HAP-1 (cell line): ENCODE measurements around the gene HSD11B1.
A peak's percentile ranks its signal among the peaks of the same experiment; 100 is the strongest.

ENCODE experiments used
- DNase-seq, 2 experiments: peaks; one replicate each; pipeline ENCODE4 v3.0.0-alpha.2; 2016 to 2020; ENCODE audit warnings: low spot score in 2 of 2
- H3K27me3 ChIP-seq: fragments of 250-450 bp; sonication (Bioruptor Pico); 2 replicates; pipeline ENCODE4 v1.5.1; 2020; ENCODE audit warnings: low read depth, mild to moderate bottlenecking, moderate library complexity
- H3K36me3 ChIP-seq: fragments of 250-450 bp; sonication (Bioruptor Pico); replicated peaks from 2 replicates; pipeline ENCODE4 v1.5.1; 2020; ENCODE audit warnings: mild to moderate bottlenecking
- H3K4me1 ChIP-seq: fragments of 250-450 bp; sonication (Bioruptor Pico); 2 replicates; pipeline ENCODE4 v1.5.1; 2020; ENCODE audit warnings: mild to moderate bottlenecking
- H3K4me3 ChIP-seq: fragments of 250-450 bp; sonication (Bioruptor Pico); 2 replicates; pipeline ENCODE4 v1.5.1; 2020; ENCODE audit warnings: mild to moderate bottlenecking, moderate library complexity
- H3K9me3 ChIP-seq: fragments of 250-450 bp; sonication (Bioruptor Pico); 2 replicates; pipeline ENCODE4 v1.5.1; 2020; ENCODE audit warnings: mild to moderate bottlenecking, moderate library complexity
- in situ Hi-C: fragments of 300-500 bp; cut with MboI; formaldehyde crosslinking; loops from 3 replicates; pipeline ENCODE4 v1.14.3; 2020; ENCODE audit warnings: low sequenced_read_pairs, inconsistent platforms, mixed read lengths

The HSD11B1 gene

DNA sequence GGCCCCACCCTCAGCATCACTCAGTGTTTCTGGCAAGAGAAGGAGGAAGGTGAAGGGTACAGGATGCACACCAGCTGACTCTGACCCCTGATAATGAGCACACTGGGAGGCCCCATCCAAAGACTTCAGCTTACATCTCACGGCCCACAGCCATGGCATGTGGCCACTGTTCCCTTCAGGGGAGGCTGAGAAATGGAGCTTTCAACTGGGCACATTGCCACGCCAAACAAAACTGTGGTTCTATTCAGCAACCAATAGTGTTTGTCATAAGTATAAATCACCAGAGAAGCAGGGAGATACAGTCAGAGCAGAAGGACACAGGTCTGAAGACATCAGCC lies 38.5 kb downstream of the HSD11B1 start:
- Histone ChIP-seq H3K27me3 (peaks cover 2% of the 10 kb centered on the region; the same call in 1 of the 2 replicates), H3K36me3 (no peaks in the 10 kb centered on the region), H3K9me3 (no peaks in the 10 kb centered on the region), H3K4me1 (no peaks in the 10 kb centered on the region; the same call in 1 of the 2 replicates), H3K4me3 (no peak overlapping the region)
- DNase-seq: no peak
- in situ Hi-C loops: no loop called here

DNA sequence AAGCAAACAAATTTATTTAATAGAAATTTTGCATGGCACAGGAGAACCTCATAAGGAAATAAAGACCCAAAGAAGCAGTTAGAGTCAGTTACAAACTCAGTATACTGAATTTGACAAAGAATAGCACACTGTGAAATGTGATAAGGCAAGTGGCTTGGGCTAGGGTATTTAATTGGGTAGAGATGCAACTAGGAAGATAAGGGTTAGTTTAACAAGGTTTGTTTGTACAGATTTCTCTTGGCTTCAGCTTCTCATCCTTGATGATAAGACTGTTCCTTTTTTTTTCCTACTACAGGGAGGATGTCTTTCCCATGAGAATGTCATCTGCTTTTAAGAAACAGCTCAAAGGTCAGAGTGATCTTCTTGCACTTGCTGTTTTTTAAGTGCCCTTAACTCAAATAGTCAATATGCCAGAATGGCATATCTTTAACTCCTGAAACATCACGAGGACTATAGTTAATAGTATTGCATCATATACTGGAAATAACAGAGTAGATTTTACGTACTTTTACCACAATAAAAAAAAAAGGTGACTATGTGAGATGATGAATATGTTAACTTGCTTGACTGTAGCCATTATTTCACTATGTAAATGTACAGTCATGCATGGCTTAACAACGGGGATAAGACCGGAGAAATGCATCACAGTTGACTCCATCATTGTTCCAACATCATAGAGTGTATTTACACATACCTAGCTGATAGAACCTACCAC lies 42.0 kb downstream of the HSD11B1 start:
- in situ Hi-C loops: no loop called here
- peaks cover 2% of the 10 kb centered on the region; the same call in 1 of the 2 replicates for H3K27me3 ChIP-seq
- no peak overlapping the region for H3K4me3 ChIP-seq
- H3K9me3 ChIP-seq: no peaks in the 10 kb centered on the region
- H3K36me3 ChIP-seq: no peaks in the 10 kb centered on the region
- no peak for DNase-seq
- H3K4me1 ChIP-seq: no peaks in the 10 kb centered on the region; the same call in 1 of the 2 replicates

DNA sequence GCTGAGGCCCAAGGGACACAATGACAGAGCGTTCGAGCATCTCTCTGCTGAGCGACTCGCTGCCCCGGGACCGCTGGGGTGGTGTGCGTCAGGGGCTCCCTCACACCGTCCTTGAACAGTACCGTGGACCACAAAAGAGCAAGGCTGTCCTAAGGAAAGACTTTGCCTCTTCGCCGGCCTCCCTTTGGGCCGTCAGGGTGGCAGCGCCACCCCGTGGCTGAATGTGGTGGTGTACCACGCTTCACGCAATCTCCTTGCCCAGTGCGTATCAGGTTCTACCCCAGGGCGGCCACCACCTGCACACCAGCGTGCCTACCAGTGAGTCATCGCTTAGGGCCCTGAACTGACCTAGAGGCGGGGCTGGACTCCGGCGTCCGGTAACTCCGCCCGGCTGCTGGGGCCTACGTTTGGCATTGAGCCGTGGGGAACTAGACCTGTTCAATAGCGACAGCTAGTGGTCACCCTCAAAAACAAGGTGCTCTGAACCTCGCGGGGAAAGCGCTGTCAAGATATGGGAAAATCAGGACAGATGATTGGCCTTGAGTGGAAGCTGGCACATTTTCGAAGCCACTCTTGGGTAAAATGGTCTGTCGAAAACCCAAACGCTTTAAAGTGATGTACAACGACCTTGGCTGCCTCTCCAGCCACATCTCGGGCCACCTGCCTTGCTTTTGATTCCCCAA lies 43.1 kb downstream of the HSD11B1 start:
- Histone ChIP-seq H3K9me3 (no peaks in the 10 kb centered on the region), H3K27me3 (peaks cover 2% of the 10 kb centered on the region; the same call in 1 of the 2 replicates), H3K4me3 (no peak overlapping the region), H3K36me3 (no peaks in the 10 kb centered on the region), H3K4me1 (no peaks in the 10 kb centered on the region; the same call in 1 of the 2 replicates)
- peak; percentile 65 to 87 for DNase-seq
- in situ Hi-C loops: no loop called here

DNA sequence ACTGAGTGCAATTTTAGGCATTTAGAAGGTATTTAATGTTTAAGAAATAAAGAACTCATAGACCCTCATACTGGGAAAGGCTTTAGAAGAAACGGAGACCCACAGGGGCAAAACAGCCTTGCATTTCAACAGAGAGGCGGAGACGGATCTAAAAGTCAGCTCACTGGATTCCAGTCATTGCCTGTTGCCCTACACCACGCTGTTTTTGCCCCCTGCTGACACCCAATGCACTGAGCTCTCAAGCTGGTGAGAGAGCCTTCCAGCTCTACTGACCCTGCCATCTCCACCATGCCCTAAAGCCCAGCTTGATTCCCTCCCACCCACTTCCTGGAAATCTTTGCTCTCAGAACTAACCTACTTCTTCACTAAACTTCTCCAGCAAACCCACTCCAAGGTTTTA lies 44.0 kb downstream of the HSD11B1 start:
- no peaks in the 10 kb centered on the region for H3K9me3 ChIP-seq
- in situ Hi-C loops: no loop called here
- no peak overlapping the region for H3K4me3 ChIP-seq
- H3K4me1 ChIP-seq: no peaks in the 10 kb centered on the region; the same call in 1 of the 2 replicates
- peaks cover 2% of the 10 kb centered on the region; the same call in 1 of the 2 replicates for H3K27me3 ChIP-seq
- no peak for DNase-seq
- no peaks in the 10 kb centered on the region for H3K36me3 ChIP-seq

DNA sequence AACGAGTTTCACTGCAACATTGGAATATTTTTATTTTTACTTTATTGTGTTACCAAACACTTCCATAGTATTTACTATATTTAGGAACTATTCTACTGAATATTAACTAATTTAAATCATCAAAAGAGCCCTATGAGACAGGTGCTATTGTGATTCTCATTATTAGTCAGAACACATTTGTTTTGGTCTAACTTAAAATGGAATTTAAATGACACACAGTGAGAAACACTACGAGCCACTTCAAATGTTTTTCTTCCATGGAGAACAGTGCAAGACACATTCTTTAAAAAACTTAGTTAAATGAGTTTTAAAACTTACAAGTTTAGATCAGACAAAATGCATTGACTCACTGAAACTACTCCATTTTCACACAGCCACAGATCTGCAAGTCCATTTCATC lies 44.6 kb downstream of the HSD11B1 start:
- Histone ChIP-seq H3K36me3 (no peaks in the 10 kb centered on the region), H3K4me1 (no peaks in the 10 kb centered on the region; the same call in 1 of the 2 replicates), H3K9me3 (no peaks in the 10 kb centered on the region), H3K27me3 (peaks cover 2% of the 10 kb centered on the region; the same call in 1 of the 2 replicates), H3K4me3 (no peak overlapping the region)
- in situ Hi-C loops: no loop called here
- DNase-seq: no peak

DNA sequence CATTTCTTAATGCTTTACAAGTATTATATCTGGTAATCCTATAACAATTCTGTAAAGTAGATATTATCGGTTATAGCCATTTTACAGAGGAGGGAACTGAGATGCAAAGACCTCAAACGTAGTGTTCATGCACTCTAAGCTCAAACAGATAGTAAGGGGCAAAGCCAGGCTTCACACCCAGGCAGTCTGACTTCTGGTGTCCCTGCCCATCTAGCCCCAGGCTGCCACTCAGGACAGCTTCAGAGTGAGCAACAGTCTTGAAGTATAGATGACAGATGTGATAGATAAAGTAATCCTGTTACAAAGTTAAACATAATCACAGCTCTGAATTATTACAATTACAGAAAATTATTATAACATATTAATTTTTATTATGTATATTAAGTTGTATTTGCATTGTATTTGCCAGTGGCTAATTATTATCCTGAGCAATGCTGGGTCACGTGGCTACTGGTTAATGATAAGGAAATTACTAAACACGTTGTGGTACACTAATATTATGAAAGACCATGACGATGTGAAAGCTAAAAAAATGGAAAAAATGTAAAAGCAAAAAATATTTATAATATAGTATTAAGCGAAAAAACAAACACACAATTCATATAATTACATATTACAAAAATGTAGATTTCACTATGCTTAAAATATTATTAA lies 45.2 kb downstream of the HSD11B1 start:
- Histone ChIP-seq H3K4me3 (no peak overlapping the region), H3K4me1 (no peaks in the 10 kb centered on the region; the same call in 1 of the 2 replicates), H3K9me3 (no peaks in the 10 kb centered on the region), H3K27me3 (peaks cover 2% of the 10 kb centered on the region; the same call in 1 of the 2 replicates), H3K36me3 (no peaks in the 10 kb centered on the region)
- no peak for DNase-seq
- in situ Hi-C loops: no loop called here

DNA sequence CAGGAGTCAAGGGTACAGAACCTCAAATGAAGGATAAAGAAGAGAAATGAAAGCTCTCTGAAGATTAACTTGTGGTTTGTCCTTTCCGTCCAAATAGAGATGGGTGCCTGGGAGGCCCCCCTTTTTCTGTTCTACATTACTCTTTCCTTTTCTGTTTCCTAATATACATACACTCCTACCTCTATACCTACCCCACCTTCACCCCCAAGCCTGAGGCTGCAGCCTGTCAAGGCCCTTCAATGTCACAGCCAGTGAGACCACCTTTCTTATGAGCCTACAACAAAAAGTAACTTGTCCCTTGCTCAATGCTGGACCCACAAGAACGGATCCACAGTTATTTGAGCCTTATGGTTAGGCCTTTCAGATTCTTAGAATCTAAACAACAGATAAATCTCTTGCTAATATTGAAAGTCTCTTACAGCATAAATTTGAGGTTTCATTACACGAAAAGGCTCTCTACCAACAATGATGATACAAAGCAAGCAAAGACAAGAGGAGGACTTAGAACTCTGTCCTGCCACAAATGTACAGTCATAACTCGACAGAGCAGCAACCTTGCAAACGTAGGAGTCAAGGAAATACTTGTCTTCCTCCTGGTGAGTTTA lies 47.1 kb downstream of the HSD11B1 start:
- Histone ChIP-seq H3K4me3 (no peak overlapping the region), H3K9me3 (no peaks in the 10 kb centered on the region), H3K36me3 (no peaks in the 10 kb centered on the region), H3K4me1 (no peaks in the 10 kb centered on the region; the same call in 1 of the 2 replicates), H3K27me3 (no peaks in the 10 kb centered on the region)
- in situ Hi-C loops: no loop called here
- DNase-seq: no peak

DNA sequence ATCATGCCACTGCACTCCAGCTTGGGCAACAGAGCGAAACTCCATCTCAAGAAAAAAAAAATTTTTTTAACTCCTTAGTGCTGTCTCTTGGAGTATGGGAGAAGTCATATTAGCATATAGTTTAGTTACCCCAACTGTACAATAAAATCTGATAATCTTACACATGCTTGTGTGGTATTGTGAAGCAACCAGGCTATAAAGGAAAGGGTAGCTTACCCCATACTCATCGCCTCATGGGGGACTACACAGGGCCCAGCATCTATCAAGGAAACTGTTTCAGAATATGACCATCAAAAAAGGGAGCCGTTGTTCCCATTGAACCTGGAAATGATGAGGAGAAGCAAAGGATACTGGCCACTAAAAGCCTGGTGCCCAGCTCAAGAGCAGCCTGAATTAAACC lies 48.2 kb downstream of the HSD11B1 start:
- no peaks in the 10 kb centered on the region for H3K27me3 ChIP-seq
- in situ Hi-C loops: no loop called here
- no peak for DNase-seq
- H3K4me1 ChIP-seq: no peaks in the 10 kb centered on the region; the same call in 1 of the 2 replicates
- H3K4me3 ChIP-seq: no peak overlapping the region
- no peaks in the 10 kb centered on the region for H3K9me3 ChIP-seq
- H3K36me3 ChIP-seq: no peaks in the 10 kb centered on the region

DNA sequence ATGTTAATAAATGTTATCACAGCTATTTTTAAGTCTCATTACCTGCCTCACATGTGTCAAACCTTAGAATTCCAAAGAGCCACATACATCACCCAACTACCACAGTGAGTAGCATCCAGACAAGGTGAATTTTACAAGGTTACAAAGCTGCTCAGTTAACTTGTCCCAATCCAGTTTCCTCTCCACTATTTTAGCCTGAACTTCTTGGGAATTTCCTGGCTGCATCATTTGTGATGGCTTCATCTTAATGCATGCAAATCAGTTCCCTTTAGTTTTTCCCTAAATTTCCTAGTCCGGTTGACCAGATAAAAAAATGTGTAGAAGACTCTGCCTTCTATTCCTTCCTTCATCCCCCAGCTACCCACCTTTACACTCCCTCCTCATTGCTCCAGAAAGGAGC lies 50.6 kb downstream of the HSD11B1 start:
- Histone ChIP-seq H3K9me3 (no peaks in the 10 kb centered on the region), H3K36me3 (no peaks in the 10 kb centered on the region), H3K4me1 (no peaks in the 10 kb centered on the region), H3K4me3 (no peak overlapping the region), H3K27me3 (no peaks in the 10 kb centered on the region)
- DNase-seq: no peak
- in situ Hi-C loops: no loop called here

DNA sequence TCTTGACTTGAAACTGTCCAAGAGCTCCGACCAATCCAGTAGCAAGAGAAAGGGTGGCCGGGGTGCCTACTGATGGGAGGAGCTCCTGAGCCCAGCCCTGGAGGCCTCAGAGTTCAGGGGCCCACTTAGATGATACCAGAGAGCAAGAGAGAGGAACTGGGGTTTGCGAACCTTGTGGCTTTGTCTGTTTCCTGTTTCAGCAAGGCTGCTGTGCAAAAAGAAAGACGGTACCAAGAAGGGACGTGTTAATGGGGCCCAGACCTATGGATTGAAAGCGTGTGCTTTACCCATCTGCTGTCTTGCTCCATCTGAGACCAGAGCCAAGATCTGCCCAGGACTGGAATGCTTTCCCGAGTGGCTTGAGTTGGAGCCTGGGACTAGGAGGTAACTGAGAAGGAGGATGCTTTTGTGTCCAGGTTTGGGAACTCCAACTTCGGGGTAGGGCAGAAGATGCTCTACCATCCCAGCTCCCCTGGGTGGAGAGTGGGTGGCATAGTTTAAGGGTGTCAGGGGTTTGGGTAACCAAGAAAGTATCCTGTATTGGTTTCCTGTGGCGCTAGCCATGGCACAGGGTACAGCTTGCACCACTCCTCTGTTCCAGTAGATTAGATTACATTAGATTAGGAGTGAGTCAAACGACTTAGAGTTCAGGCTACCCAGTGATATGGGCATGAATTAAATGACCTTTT lies 51.4 kb downstream of the HSD11B1 start, which contains the start of gene TRAF3IP3:
Gene TRAF3IP3, plus strand, starts transcription at position 128 of the 689 bp plus-strand sequence. CDS start 3,987 bp downstream, outside the sequence.
- Histone ChIP-seq H3K4me3 (no peak within 1 kb of the TSS), H3K4me1 (no peaks in the 10 kb centered on the region), H3K9me3 (no peaks in the 10 kb centered on the region), H3K36me3 (no peaks in the 10 kb centered on the region), H3K27me3 (no peaks in the 10 kb centered on the region)
- no peak for DNase-seq
- in situ Hi-C loops: no loop called here

DNA sequence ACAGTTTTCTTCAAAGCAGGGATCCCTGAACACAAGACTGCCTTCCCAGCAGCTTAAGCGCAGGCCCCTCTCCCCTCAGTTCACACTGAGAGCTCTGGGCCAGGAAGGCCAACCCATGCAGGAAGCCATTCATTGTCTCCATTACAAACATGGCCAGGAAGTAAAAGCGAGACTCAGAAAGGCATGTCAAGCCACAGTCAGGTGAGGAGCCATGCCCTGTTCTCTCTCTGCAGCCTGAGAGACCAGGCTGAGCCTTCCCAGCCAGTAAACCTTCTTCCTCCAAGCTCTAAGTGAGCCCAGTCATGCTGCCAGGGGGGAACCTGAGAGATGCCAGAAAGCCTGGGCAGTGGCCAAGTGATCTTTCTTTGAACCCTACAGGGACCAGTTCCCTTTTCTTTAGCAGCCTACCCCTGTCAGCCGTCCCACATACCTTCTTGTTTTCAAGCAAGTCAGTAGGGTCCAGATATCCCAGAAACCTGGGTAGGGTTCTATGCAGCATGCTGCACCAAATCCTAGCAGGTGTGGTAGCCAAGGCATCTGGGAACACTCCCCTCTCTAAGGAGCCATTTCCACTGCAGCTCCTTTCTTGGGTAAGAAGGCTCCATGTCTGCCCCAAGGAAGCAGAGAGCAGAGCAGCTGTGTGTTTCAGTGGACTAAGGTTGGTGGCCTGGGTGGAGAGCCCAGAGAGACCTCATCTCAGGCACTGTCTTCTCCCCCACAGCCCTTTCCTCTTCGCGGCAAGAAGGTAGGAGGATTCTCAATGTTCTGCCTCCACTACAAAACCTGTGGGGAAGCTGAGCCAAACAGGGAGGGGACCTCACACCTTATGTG lies 52.2 kb downstream of the HSD11B1 start:
- in situ Hi-C loops: no loop called here
- DNase-seq: no peak
- no peaks in the 10 kb centered on the region for H3K36me3 ChIP-seq
- H3K4me1 ChIP-seq: no peaks in the 10 kb centered on the region
- no peaks in the 10 kb centered on the region for H3K27me3 ChIP-seq
- no peak overlapping the region for H3K4me3 ChIP-seq
- H3K9me3 ChIP-seq: no peaks in the 10 kb centered on the region

DNA sequence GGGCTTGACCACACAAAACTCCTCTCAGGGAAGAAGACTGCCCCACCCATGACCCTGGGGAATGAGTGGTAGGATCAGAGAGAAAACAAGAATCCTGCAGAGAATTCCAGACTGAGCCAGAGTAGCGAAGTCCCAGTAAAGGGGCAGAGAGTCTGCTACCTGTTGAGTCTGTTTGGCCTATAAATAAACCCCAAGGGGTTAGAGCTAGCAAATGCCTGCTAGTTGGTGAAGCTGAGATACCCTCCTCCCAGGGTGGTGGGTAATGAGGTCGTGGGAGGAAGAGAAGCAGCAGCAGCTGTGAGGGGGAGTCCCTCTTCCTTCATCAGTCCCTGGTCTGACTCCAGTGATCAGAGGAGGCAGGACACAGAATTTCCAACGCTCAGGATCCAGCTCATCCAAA lies 53.8 kb downstream of the HSD11B1 start:
- no peak overlapping the region for H3K4me3 ChIP-seq
- H3K4me1 ChIP-seq: no peaks in the 10 kb centered on the region
- in situ Hi-C loops: no loop called here

More for the DNA sequence above, 53.8 kb downstream of the HSD11B1 start:
- Histone ChIP-seq H3K36me3 (no peaks in the 10 kb centered on the region), H3K27me3 (no peaks in the 10 kb centered on the region), H3K9me3 (no peaks in the 10 kb centered on the region)
- no peak for DNase-seq
